IMR-90 (cell line): ENCODE data around the gene FARS2. TPM values are rescaled to one million over a fixed set of nuclear protein-coding genes. Genes with fewer than 3 reads are reported as not detected.
A peak's percentile ranks its signal among the peaks of the same experiment; 100 is the strongest.

Source experiments
- ATAC-seq: fragments of 200-7000 bp; cut with Tn5 transposase; 2 replicates; pipeline ENCODE4 v1.9.1; 2020; ENCODE audit warnings: low read depth, mild to moderate bottlenecking, moderate library complexity
- BruUV-seq: library from RNA; stranded (reverse); fragments of 400-500 nt; replicated peaks from 2 replicates; lab custom pipeline; 2021; lab: Mats Ljungman, UMichigan
- CTCF ChIA-PET: fragments of 300-600 bp; formaldehyde crosslinking; extraction: SDS; loops from one replicate; lab custom pipeline; 2021; ENCODE audit warnings: antibody characterized with exemption; lab: Yijun Ruan, JAX
- POLR2A ChIA-PET: fragments of 300-600 bp; sonication (Branson Sonifier 250); formaldehyde crosslinking; loops from one replicate; lab custom pipeline; 2022; ENCODE audit warnings: antibody characterized with exemption; ENCODE audit not compliant: unreplicated experiment; lab: Charles Lee
- DNase-seq: peaks from one replicate; pipeline ENCODE4 v3.0.0; 2013
- H2AFZ ChIP-seq: replicated peaks from 2 replicates; pipeline ENCODE3; 2013; ENCODE audit warnings: low read length, mild to moderate bottlenecking; ENCODE audit not compliant: poor library complexity
- H2AK5ac ChIP-seq: 2 replicates; pipeline ENCODE4 v1.6.1; 2013; ENCODE audit warnings: low read depth, low read length, inconsistent platforms
- H2AK9ac ChIP-seq: replicated peaks from 2 replicates; pipeline ENCODE3; 2013; ENCODE audit warnings: mild to moderate bottlenecking, low read depth, low read length, moderate library complexity; ENCODE audit not compliant: poor library complexity
- H2BK120ac ChIP-seq: 2 replicates; pipeline ENCODE4 v1.6.1; 2013; ENCODE audit warnings: low read depth, low read length, inconsistent platforms
- H2BK15ac ChIP-seq: 3 replicates; pipeline ENCODE4 v1.6.1; 2013; ENCODE audit warnings: low read depth, low read length, inconsistent platforms
- H2BK20ac ChIP-seq: 2 replicates; pipeline ENCODE4 v1.6.1; 2013; ENCODE audit warnings: low read depth, mild to moderate bottlenecking, inconsistent platforms, low read length, moderate library complexity
- H2BK5ac ChIP-seq: 2 replicates; pipeline ENCODE4 v1.6.1; 2013; ENCODE audit warnings: mild to moderate bottlenecking, low read depth, low read length, inconsistent platforms; ENCODE audit not compliant: poor library complexity, severe bottlenecking
- H3K14ac ChIP-seq: replicated peaks from 2 replicates; pipeline ENCODE4 v1.6.1; 2013; ENCODE audit warnings: low read depth, low read length, inconsistent platforms
- H3K18ac ChIP-seq: 2 replicates; pipeline ENCODE4 v1.6.1; 2013; ENCODE audit warnings: low read depth, low read length, control low read depth
- H3K23ac ChIP-seq: 2 replicates; pipeline ENCODE4 v1.6.1; 2013; ENCODE audit warnings: low read depth, low read length, inconsistent platforms
- H3K27ac ChIP-seq: 2 replicates; pipeline ENCODE4 v1.5.1; 2013; ENCODE audit warnings: mild to moderate bottlenecking, control low read depth, low read length; ENCODE audit not compliant: insufficient read depth
- H3K27me3 ChIP-seq: 2 replicates; pipeline ENCODE4 v1.6.1; 2013; ENCODE audit warnings: low read length; ENCODE audit not compliant: control insufficient read depth, insufficient read depth
- H3K36me3 ChIP-seq: 2 replicates; pipeline ENCODE4 v1.6.1; 2013; ENCODE audit warnings: low read length, mixed read lengths; ENCODE audit not compliant: control insufficient read depth, insufficient read depth
- H3K4ac ChIP-seq: 2 replicates; pipeline ENCODE4 v1.6.1; 2013; ENCODE audit warnings: low read depth, low read length, inconsistent platforms
- H3K4me1 ChIP-seq: 2 replicates; pipeline ENCODE4 v1.6.1; 2013; ENCODE audit warnings: low read length, mixed read lengths; ENCODE audit not compliant: control insufficient read depth, insufficient read depth
- H3K4me2 ChIP-seq: 2 replicates; pipeline ENCODE4 v1.6.1; 2013; ENCODE audit warnings: low read depth, mild to moderate bottlenecking, control low read depth, low read length, moderate library complexity
- H3K4me3 ChIP-seq: 2 replicates; pipeline ENCODE4 v1.5.1; 2013; ENCODE audit warnings: low read depth, mild to moderate bottlenecking, control low read depth, low read length, moderate library complexity; ENCODE audit not compliant: insufficient read depth
- H3K56ac ChIP-seq: 2 replicates; pipeline ENCODE4 v1.6.1; 2013; ENCODE audit warnings: low read length, inconsistent platforms; ENCODE audit not compliant: insufficient read depth; ENCODE audit errors: extremely low read depth
- H3K79me1 ChIP-seq, 2 experiments: 2 replicates each; pipeline ENCODE4 v1.6.1; 2013; ENCODE audit warnings: low read length in 2 of 2, inconsistent platforms in 1 of 2, low read depth in 1 of 2
- H3K9ac ChIP-seq: 2 replicates; pipeline ENCODE4 v1.6.1; 2013; ENCODE audit warnings: low read depth, low read length, control low read depth
- H3K9me1 ChIP-seq: 2 replicates; pipeline ENCODE4 v1.6.1; 2013; ENCODE audit warnings: low read length, inconsistent platforms; ENCODE audit not compliant: insufficient read depth
- H3K9me3 ChIP-seq: 2 replicates; pipeline ENCODE4 v1.6.1; 2013; ENCODE audit warnings: low read length; ENCODE audit not compliant: control insufficient read depth, insufficient read depth
- H4K20me1 ChIP-seq: 2 replicates; pipeline ENCODE4 v1.6.1; 2013; ENCODE audit warnings: low read length, inconsistent platforms; ENCODE audit not compliant: insufficient read depth
- H4K5ac ChIP-seq: 2 replicates; pipeline ENCODE4 v1.6.1; 2013; ENCODE audit warnings: mild to moderate bottlenecking, low read depth, low read length, control low read depth
- H4K8ac ChIP-seq, 2 experiments: 2 replicates each; pipeline ENCODE4 v1.6.1; 2013; ENCODE audit warnings: low read depth in 2 of 2, low read length in 2 of 2, control low read depth in 1 of 2, inconsistent platforms in 1 of 2
- H4K91ac ChIP-seq: 2 replicates; pipeline ENCODE4 v1.6.1; 2013; ENCODE audit warnings: low read depth, low read length, inconsistent platforms; ENCODE audit not compliant: insufficient read depth
- BHLHE40 ChIP-seq: fragments of 150-350 bp; IDR thresholded peaks from 2 replicates; pipeline ENCODE4 v1.6.1; 2016; ENCODE audit warnings: mild to moderate bottlenecking, low read depth, low read length
- CEBPB ChIP-seq: IDR thresholded peaks from 2 replicates; pipeline ENCODE4 v1.6.1; 2012; ENCODE audit warnings: low read depth, low read length, improper control_type of control experiment
- CHD1 ChIP-seq: IDR thresholded peaks from 2 replicates; pipeline ENCODE4 v1.6.1; 2012; ENCODE audit warnings: low read depth, low read length, improper control_type of control experiment
- FOS ChIP-seq: fragments of 150-350 bp; IDR thresholded peaks from 2 replicates; pipeline ENCODE4 v1.6.1; 2016; ENCODE audit warnings: low read depth, low read length
- MAFK ChIP-seq: IDR thresholded peaks from 2 replicates; pipeline ENCODE4 v1.6.1; 2012; ENCODE audit warnings: low read depth, low read length, improper control_type of control experiment
- MAZ ChIP-seq: IDR thresholded peaks from 2 replicates; pipeline ENCODE4 v1.6.1; 2012; ENCODE audit warnings: low read depth, mild to moderate bottlenecking, low read length, improper control_type of control experiment, moderate library complexity, borderline replicate concordance
- MXI1 ChIP-seq: IDR thresholded peaks from 2 replicates; pipeline ENCODE4 v1.6.1; 2012; ENCODE audit warnings: low read depth, mild to moderate bottlenecking, low read length, moderate library complexity, borderline replicate concordance
- NFE2L2 ChIP-seq: fragments of 150-350 bp; IDR thresholded peaks from 2 replicates; pipeline ENCODE4 v1.6.1; 2016; ENCODE audit warnings: low read depth, mild to moderate bottlenecking, low read length
- POLR2A ChIP-seq: IDR thresholded peaks from 2 replicates; pipeline ENCODE4 v1.6.1; 2012; ENCODE audit warnings: mild to moderate bottlenecking, low read depth, low read length
- RAD21 ChIP-seq: IDR thresholded peaks from 2 replicates; pipeline ENCODE4 v1.6.1; 2012; ENCODE audit warnings: low read length, improper control_type of control experiment
- RCOR1 ChIP-seq: IDR thresholded peaks from 2 replicates; pipeline ENCODE4 v1.6.1; 2012; ENCODE audit warnings: mild to moderate bottlenecking, low read length, improper control_type of control experiment; ENCODE audit not compliant: insufficient replicate concordance
- RFX5 ChIP-seq: IDR thresholded peaks from 2 replicates; pipeline ENCODE4 v1.8.0; 2012; ENCODE audit warnings: low read depth, mild to moderate bottlenecking, low read length, moderate library complexity
- WGBS, 2 experiments: methylation state at CpG; one replicate each; pipeline versions ENCODE4 v1.1.5 to v1.1.7; 2013; ENCODE audit warnings: missing lambda C conversion rate in 2 of 2; ENCODE audit not compliant: insufficient read length in 1 of 2; ENCODE audit errors: extremely low coverage in 2 of 2; 5-methylcytosine and 5-hydroxymethylcytosine counted together
- dilution Hi-C: fragments of 300-500 bp; cut with HindIII; formaldehyde crosslinking; loops from one replicate; pipeline ENCODE4 v1.14.3; 2018; ENCODE audit warnings: low sequenced_read_pairs; ENCODE audit not compliant: unreplicated experiment
- in situ Hi-C: fragments of 300-500 bp; cut with MboI; formaldehyde crosslinking; loops from 3 replicates; pipeline ENCODE4 v1.14.3; 2019; ENCODE audit warnings: low sequenced_read_pairs, inconsistent platforms, mixed read lengths
- intact Hi-C: fragments of 100-400 bp; cut with micrococcal nuclease; formaldehyde crosslinking; loops from 2 replicates; pipeline ENCODE4 v1.10.0; 2022
- polyA plus RNA-seq, 3 experiments: library from polyadenylated mRNA; depleted of rRNA; stranded (reverse); fragments of >200 nt; gene quantifications; 2 replicates each; pipeline ENCODE4 v1.2.3, GENCODE V29; 2012; ENCODE audit warnings: low replicate concordance in 1 of 3
- total RNA-seq: library from RNA; depleted of rRNA; stranded (reverse); fragments of >200 nt; gene quantifications from 2 replicates; pipeline ENCODE4 v1.2.3, GENCODE V29; 2012
- TF ChIP-seq, protein P1 (sequence below): fragments of 150-350 bp; IDR thresholded peaks from 2 replicates; pipeline ENCODE4 v1.6.1; 2017; ENCODE audit warnings: mild to moderate bottlenecking, antibody characterized with exemption, low read length, low read depth
- TF ChIP-seq, protein P2 (sequence below): fragments of 150-350 bp; IDR thresholded peaks from 2 replicates; pipeline ENCODE4 v1.6.1; 2016; ENCODE audit warnings: low read depth, mild to moderate bottlenecking, low read length, moderate library complexity, borderline replicate concordance
- TF ChIP-seq, protein P3 (sequence below): conservative IDR thresholded peaks from 2 replicates; pipeline ENCODE4 v1.5.1; 2012; ENCODE audit warnings: mild to moderate bottlenecking, low read depth, low read length, improper control_type of control experiment

FARS2 gene
- total and polyA plus RNA-seq, 2 of the 4 experiments (the other 2 are of a cell fraction), result 12.1 to 28.9 TPM

DNA sequence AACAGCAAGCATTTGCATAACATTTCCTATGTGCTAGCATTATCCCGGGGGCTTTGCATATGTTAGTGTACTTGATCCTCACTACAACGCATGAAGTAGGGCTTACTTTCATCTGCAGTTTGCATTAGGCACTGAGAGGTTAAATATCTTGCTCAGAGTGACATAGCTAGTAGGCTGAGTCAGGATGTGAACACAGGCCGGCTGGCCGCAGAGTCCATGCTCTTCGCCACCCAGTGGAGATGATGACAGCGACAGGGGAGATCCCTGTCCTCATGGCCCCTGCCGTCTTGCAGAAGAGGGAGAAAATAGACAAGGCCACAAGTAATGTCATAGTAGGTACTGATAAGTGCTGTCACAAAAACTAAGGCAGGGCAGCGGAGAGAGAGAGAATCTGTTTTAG, 47.5 kb upstream of the FARS2 start:
- WGBS, 2 experiments, result 37% methylated on average over 4 of the region's 8 CpGs; no CpG with 5 or more reads in 1 of the 2 experiments
- Histone ChIP-seq H3K27me3 (no peaks in the 10 kb centered on the region), H3K4me1 (peaks cover 8% of the 10 kb centered on the region; the same call in 1 of the 2 replicates), H3K4me2 (no peak overlapping the region; the same call in 1 of the 2 replicates), H3K36me3 (0 out of 2 replicates have a peak, but pooled peaks cover 2% of the 10 kb centered on the region), H2AK5ac (no peak overlapping the region), H2AK9ac (no peak overlapping the region), H2BK15ac (no peak overlapping the region), H3K4ac (no peak overlapping the region; the same call in 1 of the 2 replicates), H4K5ac (no peak overlapping the region), H3K4me3 (no peak overlapping the region), H3K18ac (no peak overlapping the region), H3K27ac (no peak overlapping the region), H3K9ac (no peak overlapping the region), H3K9me3 (no peaks in the 10 kb centered on the region), H2BK20ac (no peak overlapping the region), H4K8ac (no peak overlapping the region), H4K20me1 (no peaks in the 10 kb centered on the region), H3K14ac (no peak overlapping the region), H3K23ac (no peak overlapping the region), H4K91ac (no peak overlapping the region), H3K9me1 (peaks cover 18% of the 10 kb centered on the region; the same call in 1 of the 2 replicates), H3K79me1 (peaks cover 0 to 7% of the 10 kb centered on the region in 2 experiments; a peak in 2 of 4 replicates), H2BK120ac (no peak overlapping the region), H2BK5ac (no peak overlapping the region), H3K56ac (no peak overlapping the region), H2AFZ (peak overlapping the region; percentile 8)
- DNase-seq (peak; percentile 82), ATAC-seq (peak; percentile 92)
- ChIA-PET POLR2A (no interaction called here), CTCF (interaction anchor here (0.6 to 2.5 kb wide), 5 partner anchors 13 to 96 kb away, joined by 3 to 15 read pairs (median 7); no protein-coding TSS in a partner anchor)
- in situ Hi-C loops, result loop anchor here (25.0 kb wide), 1 partner anchor 1323 kb away; no protein-coding TSS in a partner anchor
- intact Hi-C loops, result loop anchor here (1.0 to 2.0 kb wide), 2 partner anchors 71 to 189 kb away; no protein-coding TSS in a partner anchor
- dilution Hi-C loops, result no loop called here
- no TSS peak for BruUV-seq
- TF ChIP-seq RAD21 (peak; percentile 61), NFE2L2 (peak; percentile 26; the same call in 1 of the 2 replicates), CHD1 (no peak), BHLHE40 (0 out of 2 replicates have a peak, but pooled peaks have one; percentile 35), RCOR1 (no peak), POLR2A (no peak), RFX5 (no peak), FOS (peak; percentile 47; the same call in 1 of the 2 replicates), MAFK (no peak), MAZ (no peak), MXI1 (peak; percentile 72), CEBPB (peak; percentile 26; the same call in 1 of the 2 replicates)
- TF ChIP-seq, protein P1, sequence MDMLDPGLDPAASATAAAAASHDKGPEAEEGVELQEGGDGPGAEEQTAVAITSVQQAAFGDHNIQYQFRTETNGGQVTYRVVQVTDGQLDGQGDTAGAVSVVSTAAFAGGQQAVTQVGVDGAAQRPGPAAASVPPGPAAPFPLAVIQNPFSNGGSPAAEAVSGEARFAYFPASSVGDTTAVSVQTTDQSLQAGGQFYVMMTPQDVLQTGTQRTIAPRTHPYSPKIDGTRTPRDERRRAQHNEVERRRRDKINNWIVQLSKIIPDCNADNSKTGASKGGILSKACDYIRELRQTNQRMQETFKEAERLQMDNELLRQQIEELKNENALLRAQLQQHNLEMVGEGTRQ, result no peak
- TF ChIP-seq, protein P2, sequence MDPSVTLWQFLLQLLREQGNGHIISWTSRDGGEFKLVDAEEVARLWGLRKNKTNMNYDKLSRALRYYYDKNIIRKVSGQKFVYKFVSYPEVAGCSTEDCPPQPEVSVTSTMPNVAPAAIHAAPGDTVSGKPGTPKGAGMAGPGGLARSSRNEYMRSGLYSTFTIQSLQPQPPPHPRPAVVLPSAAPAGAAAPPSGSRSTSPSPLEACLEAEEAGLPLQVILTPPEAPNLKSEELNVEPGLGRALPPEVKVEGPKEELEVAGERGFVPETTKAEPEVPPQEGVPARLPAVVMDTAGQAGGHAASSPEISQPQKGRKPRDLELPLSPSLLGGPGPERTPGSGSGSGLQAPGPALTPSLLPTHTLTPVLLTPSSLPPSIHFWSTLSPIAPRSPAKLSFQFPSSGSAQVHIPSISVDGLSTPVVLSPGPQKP, result no peak
- TF ChIP-seq, protein P3, sequence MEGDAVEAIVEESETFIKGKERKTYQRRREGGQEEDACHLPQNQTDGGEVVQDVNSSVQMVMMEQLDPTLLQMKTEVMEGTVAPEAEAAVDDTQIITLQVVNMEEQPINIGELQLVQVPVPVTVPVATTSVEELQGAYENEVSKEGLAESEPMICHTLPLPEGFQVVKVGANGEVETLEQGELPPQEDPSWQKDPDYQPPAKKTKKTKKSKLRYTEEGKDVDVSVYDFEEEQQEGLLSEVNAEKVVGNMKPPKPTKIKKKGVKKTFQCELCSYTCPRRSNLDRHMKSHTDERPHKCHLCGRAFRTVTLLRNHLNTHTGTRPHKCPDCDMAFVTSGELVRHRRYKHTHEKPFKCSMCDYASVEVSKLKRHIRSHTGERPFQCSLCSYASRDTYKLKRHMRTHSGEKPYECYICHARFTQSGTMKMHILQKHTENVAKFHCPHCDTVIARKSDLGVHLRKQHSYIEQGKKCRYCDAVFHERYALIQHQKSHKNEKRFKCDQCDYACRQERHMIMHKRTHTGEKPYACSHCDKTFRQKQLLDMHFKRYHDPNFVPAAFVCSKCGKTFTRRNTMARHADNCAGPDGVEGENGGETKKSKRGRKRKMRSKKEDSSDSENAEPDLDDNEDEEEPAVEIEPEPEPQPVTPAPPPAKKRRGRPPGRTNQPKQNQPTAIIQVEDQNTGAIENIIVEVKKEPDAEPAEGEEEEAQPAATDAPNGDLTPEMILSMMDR, result peak; percentile 47
